Sigmoid colon (tissue), 7 donors: Measurements from ENCODE around the gene IFNL1. TPM values are rescaled to one million over a fixed set of nuclear protein-coding genes. Genes with fewer than 3 reads are reported as not detected.
A peak's percentile ranks its signal among the peaks of the same experiment; 100 is the strongest.
"Not testable (repeated sequence)": the region's sequence is repeated elsewhere in the genome, so short reads cannot be mapped to it uniquely, and the experiment has no call there.

Experiments used
- DNase-seq: peaks from one replicate; pipeline ENCODE4 v3.0.0-alpha.2; 2019
- H3K27ac ChIP-seq, 4 donors: fragments of 200-600 bp; sonication (generic); one replicate each; pipeline ENCODE4 v1.5.1; 2016 to 2019; ENCODE audit warnings: mild to moderate bottlenecking in 1 of 4
- H3K27me3 ChIP-seq, 3 donors: fragments of 200-600 bp; sonication (generic); one replicate each; pipeline ENCODE4 v1.5.1; 2019; ENCODE audit warnings: mild to moderate bottlenecking in 1 of 3
- H3K36me3 ChIP-seq, 4 donors: fragments of 200-600 bp; sonication (generic); one replicate each; pipeline ENCODE4 v1.5.1; 2016 to 2019
- H3K4me1 ChIP-seq, 4 donors: fragments of 200-600 bp; sonication (generic); one replicate each; pipeline ENCODE4 v1.5.1; 2017 to 2019
- H3K4me3 ChIP-seq, 4 donors: fragments of 200-600 bp; sonication (generic); one replicate each; pipeline ENCODE4 v1.5.1; 2017 to 2019; ENCODE audit warnings: mild to moderate bottlenecking in 2 of 4, moderate library complexity in 1 of 4
- H3K9me3 ChIP-seq, 4 donors: fragments of 200-600 bp in 3 of 4; sonication (generic) in 3 of 4; one replicate each; pipeline versions ENCODE4 v1.5.1 to v1.6.1; 2013 to 2019
- CTCF ChIP-seq, 4 experiments: fragments of 450-650 bp in 3 of 4; fragments of 200-600 bp in 1 of 4; IDR thresholded peaks; one replicate each; pipeline ENCODE4 v1.5.1; 2016 to 2019; ENCODE audit warnings: antibody characterized with exemption in 4 of 4, mild to moderate bottlenecking in 3 of 4, moderate library complexity in 2 of 4
- EP300 ChIP-seq, 4 donors: sonication (generic); formaldehyde crosslinking; IDR thresholded peaks; one replicate each; pipeline ENCODE4 v1.6.1; 2017; ENCODE audit warnings: antibody characterized with exemption in 4 of 4
- POLR2A ChIP-seq, 2 donors: fragments of 450-650 bp; IDR thresholded peaks; one replicate each; pipeline ENCODE4 v1.6.1; 2016; ENCODE audit warnings: antibody characterized with exemption in 2 of 2, mild to moderate bottlenecking in 2 of 2, moderate library complexity in 2 of 2
- POLR2AphosphoS5 ChIP-seq, 4 donors: sonication (generic); formaldehyde crosslinking; IDR thresholded peaks; one replicate each; pipeline ENCODE4 v1.6.1; 2017; ENCODE audit warnings: antibody characterized with exemption in 4 of 4
- WGBS, 2 donors: extraction: QIAGEN DNeasy Blood & Tissue Kit; methylation state at CpG; one replicate each; pipeline ENCODE4 v1.1.7; 2013; 5-methylcytosine and 5-hydroxymethylcytosine counted together
- intact Hi-C: fragments of 100-400 bp; cut with DNase I; formaldehyde crosslinking; loops from one replicate; pipeline ENCODE4 v1.15.1; 2023
- polyA plus RNA-seq, 3 donors: library from polyadenylated mRNA; stranded (reverse); fragments of 200-250 nt; gene quantifications; one replicate each; pipeline ENCODE4 v1.2.3, GENCODE V29; 2013
- total RNA-seq, 4 donors: library from RNA; depleted of rRNA; stranded (reverse); fragments of >200 nt; gene quantifications; one replicate each; pipeline ENCODE4 v1.1.0, GENCODE V29; 2016
- donor health status: healthy with polysubstance abuse.
- donor health status: Bipolar disorder and iron deficiency.
- donor health status: healthy.

Gene IFNL1
- total and polyA plus RNA-seq, 7 donors: 0.09 TPM; not detected in 6

- peak overlapping the region in 2 of 4 donors; percentile 29 to 43 for H3K4me3 ChIP-seq
- no peak for TF ChIP-seq CTCF (IDR thresholded peaks at IDR 0.05)
These were observed 38.3 kb downstream of the IFNL1 start for GRCh38 chr19:39334444-39334976.

GRCh38 chr19:39335168-39335548, 39.0 kb downstream of the IFNL1 start:
- no peaks in the 10 kb centered on the region for H3K4me1 ChIP-seq
- intact Hi-C loops: no loop called here
- peak overlapping the region in 3 of 4 donors; percentile 50 to 64 (median 57) for H3K27ac ChIP-seq
- no peak for DNase-seq
- H3K9me3 ChIP-seq: no peaks in the 10 kb centered on the region
- peak overlapping the region in 3 of 4 donors; percentile 25 to 43 (median 29) for H3K4me3 ChIP-seq
- H3K27me3 ChIP-seq: no peaks in the 10 kb centered on the region
- H3K36me3 ChIP-seq: no peaks in the 10 kb centered on the region
- no peak for TF ChIP-seq CTCF (IDR thresholded peaks at IDR 0.05)
- no peak for TF ChIP-seq EP300 (IDR thresholded peaks at IDR 0.05)
- no peak for TF ChIP-seq POLR2AphosphoS5 (IDR thresholded peaks at IDR 0.05)
- TF ChIP-seq POLR2A (IDR thresholded peaks at IDR 0.05): no peak
- 33 to 59% methylated on average over 6 of the region's 6 CpGs for whole genome bisulfite sequencing, 2 donors

More at GRCh38 chr19:39334444-39334976, 38.3 kb downstream of the IFNL1 start:
- Histone ChIP-seq H3K36me3 (no peaks in the 10 kb centered on the region), H3K4me1 (no peaks in the 10 kb centered on the region), H3K27ac (peak overlapping the region in 2 of 4 donors; percentile 57 to 64), H3K27me3 (no peaks in the 10 kb centered on the region), H3K9me3 (no peaks in the 10 kb centered on the region)
- intact Hi-C loops: no loop called here
- 86 to 90% methylated on average over 5 of the region's 5 CpGs for WGBS, 2 donors
- no peak for DNase-seq

GRCh38 chr19:39336483-39336882, 40.3 kb downstream of the IFNL1 start:
- no peak for TF ChIP-seq EP300 (IDR thresholded peaks at IDR 0.05)
- no peak for TF ChIP-seq POLR2A (IDR thresholded peaks at IDR 0.05)
- TF ChIP-seq POLR2AphosphoS5 (IDR thresholded peaks at IDR 0.05): no peak
- TF ChIP-seq CTCF (IDR thresholded peaks at IDR 0.05): no peak
- peak overlapping the region in 2 of 4 donors; percentile 37 to 64 for H3K27ac ChIP-seq

GRCh38 chr19:39339674-39340073, 43.5 kb downstream of the IFNL1 start:
- TF ChIP-seq EP300 (IDR thresholded peaks at IDR 0.05): no peak
- no peak for TF ChIP-seq POLR2A (IDR thresholded peaks at IDR 0.05)
- TF ChIP-seq POLR2AphosphoS5 (IDR thresholded peaks at IDR 0.05): no peak
- no peak for TF ChIP-seq CTCF (IDR thresholded peaks at IDR 0.05)
- no peak overlapping the region for H3K4me3 ChIP-seq
- H3K36me3 ChIP-seq: no peaks in the 10 kb centered on the region
- no peaks in the 10 kb centered on the region for H3K9me3 ChIP-seq
- WGBS, 2 donors: 94 to 97% methylated on average over 1 of the region's 1 CpG
- H3K27ac ChIP-seq: no peak overlapping the region
- DNase-seq: no peak
- H3K4me1 ChIP-seq: peaks cover 0 to 30% (median 28%) of the 10 kb centered on the region in 4 donors
- no peaks in the 10 kb centered on the region for H3K27me3 ChIP-seq
- intact Hi-C loops: loop anchor here (5.0 kb wide), 3 partner anchors 93 to 193 kb away; partner anchors contain the start of genes EID2B and SUPT5H

More at GRCh38 chr19:39336483-39336882, 40.3 kb downstream of the IFNL1 start:
- intact Hi-C loops: no loop called here
- no peaks in the 10 kb centered on the region for H3K9me3 ChIP-seq
- H3K36me3 ChIP-seq: no peaks in the 10 kb centered on the region
- no peaks in the 10 kb centered on the region for H3K27me3 ChIP-seq
- 49 to 68% methylated on average over 3 of the region's 3 CpGs for WGBS, 2 donors
- no peak for DNase-seq
- H3K4me1 ChIP-seq: peaks cover 0 to 10% (median 10%) of the 10 kb centered on the region in 4 donors
- H3K4me3 ChIP-seq: no peak overlapping the region

GRCh38 chr19:39340156-39340555, 43.9 kb downstream of the IFNL1 start:
- not testable (repeated sequence) for DNase-seq, H3K9me3 ChIP-seq, H3K27ac ChIP-seq, H3K4me3 ChIP-seq, H3K27me3 ChIP-seq, H3K36me3 ChIP-seq
- 77 to 82% methylated on average over 7 of the region's 7 CpGs for WGBS, 2 donors
- intact Hi-C loops: loop anchor here (5.0 kb wide), 3 partner anchors 92 to 192 kb away; partner anchors contain the start of genes EID2B and SUPT5H
- H3K4me1 ChIP-seq: peaks cover 0 to 34% (median 33%) of the 10 kb centered on the region in 4 donors
